Measurements from ENCODE around the gene OR52N5. TPM values are rescaled to one million over a fixed set of nuclear protein-coding genes. Genes with fewer than 3 reads are reported as not detected.

The OR52N5 gene
- total and polyA plus RNA-seq, 2 donors (not counting 1 experiment from before 2014, with no cell fraction given) = not detected

DNA sequence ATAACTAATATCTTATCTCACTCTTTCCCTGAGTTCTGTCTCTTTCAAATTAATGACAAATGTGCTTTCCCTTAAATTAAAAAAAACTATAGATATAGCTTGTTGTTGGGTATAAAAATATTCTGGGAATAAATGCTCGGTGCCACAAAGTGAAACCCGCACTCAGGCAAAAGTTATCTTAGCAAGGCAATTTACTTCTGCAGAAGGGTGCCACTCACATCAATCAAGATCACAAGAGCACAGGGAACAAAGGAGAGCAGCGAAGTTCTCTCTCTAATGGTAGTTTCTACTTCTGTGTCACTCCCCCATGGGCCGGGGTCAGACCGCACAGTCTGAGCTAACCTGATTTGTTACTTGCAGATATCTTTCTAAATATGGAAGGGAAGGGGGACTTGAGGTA is 20.8 kb upstream of the OR52N5 start:
- Histone ChIP-seq H3K27me3 (replicated peaks in 1 of 4; ENCODE audit: control extremely low read depth in 1 of 4, control insufficient read depth in 3 of 4, insufficient read depth in 4 of 4, low read length in 3 of 4) (peaks cover 0 to 15% (median 4%) of the 10 kb centered on the region in 4 experiments), H3K4me2 (replicated peaks; ENCODE audit: low read depth, low read length, poor library complexity, severe bottlenecking) (no peak overlapping the region), H3K79me2 (ENCODE audit: control insufficient read depth, insufficient read depth, low read length) (no peaks in the 10 kb centered on the region), H3K36me3 (replicated peaks in 1 of 2; ENCODE audit: control extremely low read depth in 1 of 2, control insufficient read depth in 1 of 2, extremely low read depth in 1 of 2, insufficient read depth in 2 of 2, low read length in 1 of 2) (no peaks in the 10 kb centered on the region), H3K4me1 (ENCODE audit: control insufficient read depth in 2 of 2, insufficient read depth in 2 of 2, low read length in 2 of 2) (peaks cover 4 to 8% of the 10 kb centered on the region in 2 donors), H3K9me3 (ENCODE audit: control extremely low read depth in 1 of 3, control insufficient read depth in 2 of 3, insufficient read depth in 1 of 3, low read length in 2 of 3) (peaks cover 0 to 3% (median 0%) of the 10 kb centered on the region in 3 donors), H2AFZ (ENCODE audit: insufficient read depth, low read depth, low read length, poor library complexity, severe bottlenecking) (no peak overlapping the region), H3K27ac (ENCODE audit: low read length in 2 of 2) (no peak overlapping the region), H3K9ac (ENCODE audit: low read length) (no peak overlapping the region), H3K4me3 (ENCODE audit: control extremely low read depth in 1 of 5, extremely low read depth in 1 of 5, insufficient read depth in 1 of 5, low read depth in 2 of 5, low read length in 4 of 5) (no peak overlapping the region), H4K20me1 (ENCODE audit: control insufficient read depth, insufficient read depth, low read length, poor library complexity, severe bottlenecking) (no peaks in the 10 kb centered on the region)
- ChIA-PET POLR2A (no interaction called here), CTCF (interaction anchor here (1.1 kb wide), 1 partner anchor 198 kb away, joined by 3 read pairs; no protein-coding TSS in a partner anchor)
- H3K4me1 Mint-ChIP-seq = peaks cover 8% of the 10 kb centered on the region
- WGBS (ENCODE audit: insufficient coverage) = 94% methylated on average over 4 of the region's 5 CpGs
- intact Hi-C loops (cut with micrococcal nuclease) = no loop called here
- H3K27me3 Mint-ChIP-seq = peaks cover 35% of the 10 kb centered on the region
- H3K27ac Mint-ChIP-seq = no peak overlapping the region
- DNase-seq (no peak), ATAC-seq (ENCODE audit: low read depth) (no peak)
- H3K9me3 Mint-ChIP-seq (ENCODE audit: insufficient read depth) = peaks cover 3% of the 10 kb centered on the region
- no peak for TF ChIP-seq EZH2 (IDR thresholded peaks at IDR 0.05; ENCODE audit: borderline replicate concordance, insufficient read depth, low read depth, low read length, poor library complexity, severe bottlenecking)
- TF ChIP-seq, protein P1, sequence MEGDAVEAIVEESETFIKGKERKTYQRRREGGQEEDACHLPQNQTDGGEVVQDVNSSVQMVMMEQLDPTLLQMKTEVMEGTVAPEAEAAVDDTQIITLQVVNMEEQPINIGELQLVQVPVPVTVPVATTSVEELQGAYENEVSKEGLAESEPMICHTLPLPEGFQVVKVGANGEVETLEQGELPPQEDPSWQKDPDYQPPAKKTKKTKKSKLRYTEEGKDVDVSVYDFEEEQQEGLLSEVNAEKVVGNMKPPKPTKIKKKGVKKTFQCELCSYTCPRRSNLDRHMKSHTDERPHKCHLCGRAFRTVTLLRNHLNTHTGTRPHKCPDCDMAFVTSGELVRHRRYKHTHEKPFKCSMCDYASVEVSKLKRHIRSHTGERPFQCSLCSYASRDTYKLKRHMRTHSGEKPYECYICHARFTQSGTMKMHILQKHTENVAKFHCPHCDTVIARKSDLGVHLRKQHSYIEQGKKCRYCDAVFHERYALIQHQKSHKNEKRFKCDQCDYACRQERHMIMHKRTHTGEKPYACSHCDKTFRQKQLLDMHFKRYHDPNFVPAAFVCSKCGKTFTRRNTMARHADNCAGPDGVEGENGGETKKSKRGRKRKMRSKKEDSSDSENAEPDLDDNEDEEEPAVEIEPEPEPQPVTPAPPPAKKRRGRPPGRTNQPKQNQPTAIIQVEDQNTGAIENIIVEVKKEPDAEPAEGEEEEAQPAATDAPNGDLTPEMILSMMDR (IDR thresholded peaks at IDR 0.05) = no peak
- H3K4me3 Mint-ChIP-seq = no peak overlapping the region

DNA sequence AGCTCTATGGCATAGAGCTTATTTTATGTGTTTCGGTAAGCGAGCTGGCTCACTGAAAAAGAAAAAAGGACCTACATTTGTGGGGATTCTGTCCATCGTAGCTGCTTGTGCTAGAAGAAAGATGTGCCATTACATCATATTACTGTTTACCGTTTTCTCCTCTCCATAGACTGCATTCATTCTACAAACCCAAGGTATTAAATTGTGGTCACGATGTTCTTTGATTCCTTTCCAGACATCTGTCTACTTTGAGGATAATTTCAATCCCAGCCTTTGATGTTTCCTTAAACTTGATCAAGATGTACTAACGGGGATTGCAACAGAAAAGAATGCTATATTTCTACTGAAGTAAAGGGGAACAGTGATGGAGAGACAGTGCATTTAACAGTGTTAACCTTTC is 13.4 kb upstream of the OR52N5 start:
- Histone ChIP-seq H3K36me3 (replicated peaks in 1 of 2; ENCODE audit: control extremely low read depth in 1 of 2, control insufficient read depth in 1 of 2, extremely low read depth in 1 of 2, insufficient read depth in 2 of 2, low read length in 1 of 2) (no peaks in the 10 kb centered on the region), H3K4me1 (ENCODE audit: control insufficient read depth in 2 of 2, insufficient read depth in 2 of 2, low read length in 2 of 2) (no peaks in the 10 kb centered on the region), H3K9ac (ENCODE audit: low read length) (no peak overlapping the region), H3K27me3 (replicated peaks in 1 of 4; ENCODE audit: control extremely low read depth in 1 of 4, control insufficient read depth in 3 of 4, insufficient read depth in 4 of 4, low read length in 3 of 4) (peaks cover 0 to 12% (median 3%) of the 10 kb centered on the region in 4 experiments), H4K20me1 (ENCODE audit: control insufficient read depth, insufficient read depth, low read length, poor library complexity, severe bottlenecking) (no peaks in the 10 kb centered on the region), H3K9me3 (ENCODE audit: control extremely low read depth in 1 of 3, control insufficient read depth in 2 of 3, insufficient read depth in 1 of 3, low read length in 2 of 3) (no peaks in the 10 kb centered on the region), H3K79me2 (ENCODE audit: control insufficient read depth, insufficient read depth, low read length) (no peaks in the 10 kb centered on the region), H3K4me3 (ENCODE audit: control extremely low read depth in 1 of 5, extremely low read depth in 1 of 5, insufficient read depth in 1 of 5, low read depth in 2 of 5, low read length in 4 of 5) (no peak overlapping the region), H2AFZ (ENCODE audit: insufficient read depth, low read depth, low read length, poor library complexity, severe bottlenecking) (no peak overlapping the region), H3K27ac (ENCODE audit: low read length in 2 of 2) (no peak overlapping the region), H3K4me2 (replicated peaks; ENCODE audit: low read depth, low read length, poor library complexity, severe bottlenecking) (no peak overlapping the region)
- H3K27ac Mint-ChIP-seq = no peak overlapping the region
- intact Hi-C loops (cut with micrococcal nuclease) = no loop called here
- H3K27me3 Mint-ChIP-seq = peaks cover 28% of the 10 kb centered on the region
- H3K9me3 Mint-ChIP-seq (ENCODE audit: insufficient read depth) = no peaks in the 10 kb centered on the region
- H3K4me1 Mint-ChIP-seq = no peaks in the 10 kb centered on the region
- no peak overlapping the region for H3K4me3 Mint-ChIP-seq
- TF ChIP-seq, protein P1 (IDR thresholded peaks at IDR 0.05) = no peak
- no peak for TF ChIP-seq EZH2 (IDR thresholded peaks at IDR 0.05; ENCODE audit: borderline replicate concordance, insufficient read depth, low read depth, low read length, poor library complexity, severe bottlenecking)
- POLR2A ChIA-PET = no interaction called here
- CTCF ChIA-PET = no interaction called here
- DNase-seq (no peak), ATAC-seq (ENCODE audit: low read depth) (no peak)
- WGBS (ENCODE audit: insufficient coverage) = no CpG with 5 or more reads among the region's 6 CpGs
